Measurements from ENCODE around the gene ARHGAP8.

DNA sequence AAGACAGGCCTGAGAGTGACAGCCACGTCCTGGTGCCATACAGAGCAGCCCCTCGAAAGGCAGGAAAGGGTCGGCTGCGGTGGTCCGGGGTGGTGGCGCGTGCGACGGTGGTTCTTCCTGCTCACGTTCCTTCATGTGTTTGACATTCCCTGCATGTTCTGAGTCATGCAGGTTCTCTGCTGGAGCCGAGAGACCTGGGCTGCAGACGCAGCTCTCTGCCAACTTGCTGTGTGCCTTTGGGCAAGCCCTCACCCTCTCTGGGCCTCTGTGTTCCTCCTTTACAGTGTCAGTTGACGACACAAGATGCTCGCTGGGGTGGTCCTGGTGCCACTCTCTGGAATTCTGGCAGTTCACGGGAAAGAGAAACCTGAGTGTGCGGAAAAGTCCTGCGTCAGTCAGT lies 12.0 kb downstream of the ARHGAP8 start:
- TF ChIP-seq, protein P1, sequence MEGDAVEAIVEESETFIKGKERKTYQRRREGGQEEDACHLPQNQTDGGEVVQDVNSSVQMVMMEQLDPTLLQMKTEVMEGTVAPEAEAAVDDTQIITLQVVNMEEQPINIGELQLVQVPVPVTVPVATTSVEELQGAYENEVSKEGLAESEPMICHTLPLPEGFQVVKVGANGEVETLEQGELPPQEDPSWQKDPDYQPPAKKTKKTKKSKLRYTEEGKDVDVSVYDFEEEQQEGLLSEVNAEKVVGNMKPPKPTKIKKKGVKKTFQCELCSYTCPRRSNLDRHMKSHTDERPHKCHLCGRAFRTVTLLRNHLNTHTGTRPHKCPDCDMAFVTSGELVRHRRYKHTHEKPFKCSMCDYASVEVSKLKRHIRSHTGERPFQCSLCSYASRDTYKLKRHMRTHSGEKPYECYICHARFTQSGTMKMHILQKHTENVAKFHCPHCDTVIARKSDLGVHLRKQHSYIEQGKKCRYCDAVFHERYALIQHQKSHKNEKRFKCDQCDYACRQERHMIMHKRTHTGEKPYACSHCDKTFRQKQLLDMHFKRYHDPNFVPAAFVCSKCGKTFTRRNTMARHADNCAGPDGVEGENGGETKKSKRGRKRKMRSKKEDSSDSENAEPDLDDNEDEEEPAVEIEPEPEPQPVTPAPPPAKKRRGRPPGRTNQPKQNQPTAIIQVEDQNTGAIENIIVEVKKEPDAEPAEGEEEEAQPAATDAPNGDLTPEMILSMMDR (conservative IDR thresholded peaks at IDR 0.05 in 1 of 2, IDR thresholded peaks at IDR 0.05 in 1 of 2; ENCODE audit: low read depth in 1 of 2, low read length in 2 of 2), result no peak
- TF ChIP-seq EZH2 (IDR thresholded peaks at IDR 0.05; ENCODE audit: low read length, missing control alignments), result no peak
